Subcutaneous abdominal adipose tissue (tissue), 5 donors: ENCODE data around the gene HCFC2.
"Not testable (repeated sequence)": the region's sequence is repeated elsewhere in the genome, so short reads cannot be mapped to it uniquely, and the experiment has no call there.

Source experiments
- H3K27ac ChIP-seq: one replicate; pipeline ENCODE4 v1.7.0; 2013; ENCODE audit warnings: low read depth, mild to moderate bottlenecking, inconsistent platforms, low read length, moderate library complexity
- H3K27me3 ChIP-seq, 5 donors: one replicate each; pipeline ENCODE4 v1.7.0; 2013; ENCODE audit warnings: low read length in 5 of 5, inconsistent platforms in 1 of 5; ENCODE audit not compliant: control insufficient read depth in 5 of 5, insufficient read depth in 4 of 5
- H3K36me3 ChIP-seq, 5 donors: one replicate each; pipeline ENCODE4 v1.7.0; 2013; ENCODE audit warnings: low read length in 5 of 5; ENCODE audit not compliant: control insufficient read depth in 5 of 5, insufficient read depth in 5 of 5
- H3K4me1 ChIP-seq, 5 donors: one replicate each; pipeline ENCODE4 v1.7.0; 2013; ENCODE audit warnings: low read length in 5 of 5, mild to moderate bottlenecking in 3 of 5, moderate library complexity in 1 of 5; ENCODE audit not compliant: control insufficient read depth in 5 of 5, insufficient read depth in 5 of 5
- H3K4me3 ChIP-seq, 5 donors: one replicate each; pipeline ENCODE4 v1.7.0; 2013; ENCODE audit warnings: low read length in 5 of 5, low read depth in 1 of 5
- H3K9ac ChIP-seq, 5 donors: one replicate each; pipeline ENCODE4 v1.7.0; 2013; ENCODE audit warnings: low read length in 5 of 5, mild to moderate bottlenecking in 4 of 5, moderate library complexity in 3 of 5
- H3K9me3 ChIP-seq, 5 donors: one replicate each; pipeline ENCODE4 v1.7.0; 2013; ENCODE audit warnings: low read length in 5 of 5; ENCODE audit not compliant: control insufficient read depth in 5 of 5
- donor health status: healthy.
- donor health status: healthy.
- donor health status: healthy.
- donor health status: healthy.
- donor health status: healthy.

HCFC2 gene

GRCh38 chr12:104064031-104064841 is at the start of gene HCFC2:
HCFC2 (plus strand) TSS chr12:104064531; CDS start chr12:104064561, 30 bp downstream.
- H3K9me3 ChIP-seq = no peaks in the 10 kb centered on the region
- H3K36me3 ChIP-seq = peaks cover 6 to 15% (median 8%) of the 10 kb centered on the region in 5 donors
- H3K27ac ChIP-seq = peak within 1 kb of the TSS; percentile 85
- peak within 1 kb of the TSS; percentile 88 to 99 (median 97) for H3K9ac ChIP-seq
- peaks cover 2 to 28% (median 20%) of the 10 kb centered on the region in 5 donors for H3K4me1 ChIP-seq
- peak within 1 kb of the TSS; percentile 93 to 98 (median 95) for H3K4me3 ChIP-seq
- no peaks in the 10 kb centered on the region for H3K27me3 ChIP-seq

GRCh38 chr12:104021862-104022261 is 42.5 kb upstream of the HCFC2 start:
- not testable (repeated sequence) for H3K9ac ChIP-seq, H3K27ac ChIP-seq, H3K27me3 ChIP-seq, H3K4me3 ChIP-seq, H3K4me1 ChIP-seq, H3K9me3 ChIP-seq, H3K36me3 ChIP-seq

DNA sequence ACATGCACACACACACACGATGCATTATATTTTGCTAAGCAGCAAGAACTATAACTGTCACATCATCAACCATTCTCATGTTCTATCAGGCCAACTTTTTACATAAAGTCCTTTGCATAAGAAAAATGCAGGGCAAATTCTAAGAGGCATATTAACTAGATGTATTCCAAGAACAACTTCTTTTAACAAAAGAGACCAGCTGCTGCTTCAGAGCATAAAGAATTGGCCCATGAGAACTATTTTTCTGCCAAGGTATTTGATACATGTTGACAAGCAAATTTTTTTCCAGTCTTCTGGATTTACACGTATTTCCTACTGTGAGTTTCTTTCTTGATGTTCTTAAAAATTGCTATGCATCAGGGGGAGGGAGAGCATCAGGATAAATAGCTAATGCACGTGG is 41.5 kb upstream of the HCFC2 start:
- Histone ChIP-seq H3K9me3 (peaks cover 0 to 8% (median 0%) of the 10 kb centered on the region in 5 donors), H3K4me1 (no peaks in the 10 kb centered on the region), H3K4me3 (no peak overlapping the region), H3K9ac (no peak overlapping the region), H3K27ac (no peak overlapping the region), H3K27me3 (no peaks in the 10 kb centered on the region), H3K36me3 (no peaks in the 10 kb centered on the region)

GRCh38 chr12:104023710-104024109 is 40.6 kb upstream of the HCFC2 start:
- no peak overlapping the region for H3K4me3 ChIP-seq

DNA sequence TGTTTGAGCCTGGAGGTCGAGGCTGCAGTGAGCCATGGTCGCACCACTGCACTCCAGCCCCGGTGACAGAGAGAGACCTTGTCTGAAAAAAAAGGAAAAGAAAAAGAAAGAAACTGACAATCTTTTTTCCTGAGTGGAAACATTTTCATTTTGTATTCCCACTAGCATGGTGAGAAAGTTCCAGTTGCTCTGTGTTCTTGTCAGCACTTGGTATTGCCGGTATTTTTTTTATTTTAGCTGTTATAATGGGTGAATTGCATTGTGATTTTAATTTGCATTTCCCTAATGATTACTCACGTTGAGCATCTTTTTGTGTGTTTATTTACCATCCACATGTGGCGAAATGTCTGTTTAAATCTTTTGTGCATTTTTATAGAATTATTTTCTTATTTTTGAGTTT is 40.0 kb upstream of the HCFC2 start:
- Histone ChIP-seq H3K27me3 (no peaks in the 10 kb centered on the region), H3K27ac (no peak overlapping the region), H3K9ac (no peak overlapping the region), H3K36me3 (no peaks in the 10 kb centered on the region), H3K4me1 (no peaks in the 10 kb centered on the region), H3K4me3 (no peak overlapping the region), H3K9me3 (peaks cover 0 to 8% (median 0%) of the 10 kb centered on the region in 5 donors)

More at GRCh38 chr12:104023710-104024109, 40.6 kb upstream of the HCFC2 start:
- Histone ChIP-seq H3K27ac (no peak overlapping the region), H3K9me3 (peaks cover 0 to 8% (median 0%) of the 10 kb centered on the region in 5 donors), H3K36me3 (no peaks in the 10 kb centered on the region), H3K4me1 (no peaks in the 10 kb centered on the region), H3K27me3 (no peaks in the 10 kb centered on the region), H3K9ac (no peak overlapping the region)

DNA sequence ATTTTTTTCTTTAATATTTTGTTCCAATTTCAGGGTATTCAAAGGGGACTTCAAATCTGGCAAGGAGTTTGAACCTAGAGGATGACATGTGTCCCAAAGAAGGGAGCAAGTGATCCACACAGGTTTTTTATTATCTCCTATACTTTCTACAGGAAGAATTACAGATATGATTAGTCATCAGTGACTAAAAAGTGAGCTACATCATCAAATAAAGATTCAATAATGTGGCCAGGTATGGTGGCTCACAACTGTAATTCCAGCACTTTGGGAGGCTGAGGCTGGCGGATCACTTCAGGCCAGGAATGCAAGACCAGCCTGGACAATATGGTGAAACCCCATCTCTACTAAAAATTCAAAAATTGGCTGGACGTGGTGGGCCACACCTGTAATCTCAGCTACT is 38.6 kb upstream of the HCFC2 start:
- no peaks in the 10 kb centered on the region for H3K4me1 ChIP-seq
- no peaks in the 10 kb centered on the region for H3K27me3 ChIP-seq
- no peak overlapping the region for H3K9ac ChIP-seq
- no peaks in the 10 kb centered on the region for H3K36me3 ChIP-seq
- no peak overlapping the region for H3K4me3 ChIP-seq
- peaks cover 0 to 8% (median 0%) of the 10 kb centered on the region in 5 donors for H3K9me3 ChIP-seq
- no peak overlapping the region for H3K27ac ChIP-seq

GRCh38 chr12:104026841-104027599 is 37.3 kb upstream of the HCFC2 start:
- Histone ChIP-seq H3K27ac (no peak overlapping the region), H3K36me3 (no peaks in the 10 kb centered on the region), H3K4me3 (no peak overlapping the region), H3K4me1 (no peaks in the 10 kb centered on the region), H3K9ac (no peak overlapping the region), H3K27me3 (no peaks in the 10 kb centered on the region), H3K9me3 (peaks cover 0 to 8% (median 0%) of the 10 kb centered on the region in 5 donors)

GRCh38 chr12:104030596-104030995 is 33.7 kb upstream of the HCFC2 start:
- H3K4me3 ChIP-seq, H3K4me1 ChIP-seq, H3K27ac ChIP-seq, H3K36me3 ChIP-seq, H3K9ac ChIP-seq, H3K27me3 ChIP-seq, H3K9me3 ChIP-seq: not testable (repeated sequence)

DNA sequence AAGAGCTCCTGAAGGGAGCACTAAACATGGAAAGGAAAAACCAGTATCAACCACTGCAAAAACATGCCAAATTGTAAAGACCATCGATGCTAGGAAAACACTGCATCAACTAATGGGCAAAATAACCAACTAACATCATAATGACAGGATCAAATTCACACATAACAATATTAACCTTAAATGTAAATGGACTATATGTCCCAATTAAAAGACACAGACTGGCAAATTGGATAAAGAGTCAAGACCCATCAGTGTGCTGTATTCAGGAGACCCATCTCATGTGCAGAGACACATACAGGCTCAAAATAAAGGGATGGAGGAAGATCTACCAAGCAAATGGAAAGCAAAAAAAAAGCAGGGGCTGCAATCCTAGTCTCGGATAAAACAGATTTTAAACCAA is 28.2 kb upstream of the HCFC2 start:
- H3K9ac ChIP-seq, H3K4me3 ChIP-seq, H3K4me1 ChIP-seq, H3K36me3 ChIP-seq, H3K27me3 ChIP-seq, H3K27ac ChIP-seq, H3K9me3 ChIP-seq: not testable (repeated sequence)

GRCh38 chr12:104039769-104040168 is 24.6 kb upstream of the HCFC2 start:
- not testable (repeated sequence) for H3K27me3 ChIP-seq, H3K36me3 ChIP-seq, H3K9me3 ChIP-seq, H3K4me3 ChIP-seq, H3K4me1 ChIP-seq, H3K9ac ChIP-seq, H3K27ac ChIP-seq
